HG02938 (cell line): ENCODE data around the gene GNLY.
"Not testable (repeated sequence)": the region's sequence is repeated elsewhere in the genome, so short reads cannot be mapped to it uniquely, and the experiment has no call there.

ENCODE experiments used
- ATAC-seq: cut with Tn5 transposase; IDR thresholded peaks from one replicate; pipeline ENCODE4 v1.9.1; 2021; ENCODE audit warnings: mild to moderate bottlenecking, moderate library complexity; ENCODE audit not compliant: unreplicated experiment

Gene GNLY

GRCh38 chr2:85706599-85707296, 12.6 kb downstream of the GNLY start:
- no peak for ATAC-seq

- ATAC-seq, result peak; percentile 61
These were observed 13.1 kb downstream of the GNLY start for GRCh38 chr2:85707304-85707703.

GRCh38 chr2:85708641-85709040, 14.5 kb downstream of the GNLY start:
- ATAC-seq, result no peak

- no peak for ATAC-seq
These were observed 15.2 kb downstream of the GNLY start for GRCh38 chr2:85709401-85709811.

GRCh38 chr2:85710687-85711577, 16.8 kb downstream of the GNLY start:
- ATAC-seq, result no peak

- ATAC-seq, result no peak
These were observed 17.5 kb downstream of the GNLY start for GRCh38 chr2:85711578-85712060.

- no peak for ATAC-seq
These were observed 18.2 kb downstream of the GNLY start for GRCh38 chr2:85712336-85712735.

- no peak for ATAC-seq
These were observed 18.9 kb downstream of the GNLY start for GRCh38 chr2:85712849-85713612.

- ATAC-seq, result no peak
These were observed 19.7 kb downstream of the GNLY start for GRCh38 chr2:85713836-85714235.

- not testable (repeated sequence) for ATAC-seq
These were observed 20.3 kb downstream of the GNLY start for GRCh38 chr2:85714421-85714820.

GRCh38 chr2:85714841-85715240, 20.7 kb downstream of the GNLY start:
- ATAC-seq, result no peak

- ATAC-seq, result no peak
These were observed 22.3 kb downstream of the GNLY start for GRCh38 chr2:85716346-85716914.

GRCh38 chr2:85717308-85718008, 23.3 kb downstream of the GNLY start:
- no peak for ATAC-seq

- ATAC-seq, result no peak
These were observed 23.8 kb downstream of the GNLY start for GRCh38 chr2:85718009-85718391.

GRCh38 chr2:85718885-85719492, 24.8 kb downstream of the GNLY start:
- no peak for ATAC-seq

- no peak for ATAC-seq
These were observed 25.6 kb downstream of the GNLY start for GRCh38 chr2:85719609-85720240.

GRCh38 chr2:85720533-85720932, 26.4 kb downstream of the GNLY start:
- ATAC-seq, result no peak

GRCh38 chr2:85721641-85722040, 27.5 kb downstream of the GNLY start:
- no peak for ATAC-seq

GRCh38 chr2:85722519-85722918, 28.4 kb downstream of the GNLY start:
- ATAC-seq, result no peak
